OCI-LY3 (cell line): ENCODE measurements around the gene ARHGAP10.

Experiments
- CTCF ChIP-seq: fragments of 200-600, 300-600 bp; sonication (generic); IDR thresholded peaks from 2 replicates; pipeline ENCODE4 v1.5.1; 2014; ENCODE audit warnings: antibody characterized with exemption, low read length, low read depth
- EZH2phosphoT487 ChIP-seq: fragments of 200-600 bp; shearing (Covaris generic); IDR thresholded peaks from 2 replicates; pipeline ENCODE4 v1.6.1; 2018; ENCODE audit warnings: antibody characterized with exemption, mixed run types, low read depth

- TF ChIP-seq CTCF (no peak), EZH2phosphoT487 (no peak)
Measured at GRCh38 chr4:148052448-148052847, 320.6 kb downstream of the ARHGAP10 start.
